ENCODE measurements around the gene PCED1B. TPM values are rescaled to one million over a fixed set of nuclear protein-coding genes. Genes with fewer than 3 reads are reported as not detected.

PCED1B gene
- total RNA-seq, 1 donor from 2014 or later, result 65.4 TPM

DNA sequence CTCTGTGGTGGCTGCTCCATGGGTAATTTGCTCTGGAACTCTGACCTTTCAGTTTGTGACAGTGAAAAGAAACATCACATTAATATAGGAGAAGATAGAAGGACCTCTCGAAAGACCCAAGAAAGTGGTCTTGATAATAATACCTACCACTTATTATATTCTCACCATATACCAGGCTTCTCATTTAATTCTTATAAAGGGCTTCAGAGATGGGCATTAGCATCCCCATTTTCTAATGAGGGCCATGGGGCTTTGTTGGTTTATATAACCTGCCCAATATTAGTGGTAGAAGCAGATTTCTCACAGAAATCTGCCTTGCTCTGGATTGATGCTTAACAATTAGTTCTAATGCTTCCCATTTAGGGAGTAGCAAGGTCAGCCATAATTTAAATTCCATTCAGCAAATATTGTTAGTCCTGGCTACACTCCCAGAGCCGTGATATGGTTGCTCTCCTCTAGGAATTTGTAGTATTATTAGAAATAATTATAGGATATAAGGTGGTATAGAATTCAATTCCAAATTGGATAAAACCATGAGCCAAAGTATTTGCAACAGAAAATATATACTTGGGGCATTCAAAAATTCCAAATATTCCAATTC, 7.8 kb downstream of the PCED1B start:
- Mint-ChIP-seq H3K9me3 (no peaks in the 10 kb centered on the region), H3K36me3 (ENCODE audit: low read depth) (peaks cover 2% of the 10 kb centered on the region), H3K27me3 (no peaks in the 10 kb centered on the region), H3K27ac (no peak overlapping the region), H3K4me1 (peaks cover 44% of the 10 kb centered on the region), H3K4me3 (no peak overlapping the region)
- no peak for DNase-seq
- intact Hi-C loops (cut with micrococcal nuclease), result no loop called here
- ChIA-PET CTCF (no interaction called here), POLR2A (interaction anchor here (1.2 kb wide), 1 partner anchor 8 kb away, joined by 4 read pairs; the partner anchor contains the start of gene PCED1B)
- no peak for TF ChIP-seq CTCF (IDR thresholded peaks at IDR 0.05)
- no peak for ATAC-seq (ENCODE audit: low read depth)

GRCh38 chr12:47088021-47088944, 8.9 kb downstream of the PCED1B start:
- peaks cover 33% of the 10 kb centered on the region for H3K4me1 Mint-ChIP-seq
- CTCF ChIA-PET, result no interaction called here

DNA sequence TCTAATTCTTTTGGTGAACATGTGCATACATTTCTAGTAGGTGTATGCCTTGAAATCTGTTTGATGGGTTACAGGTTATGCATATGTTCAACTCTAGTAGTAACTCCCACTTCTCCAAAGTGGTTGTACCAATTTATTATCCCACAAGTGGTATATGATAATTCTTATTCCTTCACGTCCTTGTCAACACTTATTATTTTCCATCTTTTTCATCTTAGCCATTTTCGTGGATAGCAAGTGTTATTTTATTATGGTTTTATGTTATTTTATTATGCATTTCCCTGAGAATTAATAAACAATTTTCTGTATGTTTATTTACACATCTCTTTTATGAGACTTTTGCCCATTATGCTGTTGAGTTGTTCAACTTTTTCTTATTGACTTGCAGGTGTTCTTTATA, 11.6 kb downstream of the PCED1B start:
- H3K4me1 Mint-ChIP-seq, result peaks cover 7% of the 10 kb centered on the region
- POLR2A ChIA-PET, result no interaction called here
- no peaks in the 10 kb centered on the region for H3K27me3 Mint-ChIP-seq
- intact Hi-C loops (cut with micrococcal nuclease), result no loop called here
- no peaks in the 10 kb centered on the region for H3K36me3 Mint-ChIP-seq (ENCODE audit: low read depth)
- ATAC-seq (ENCODE audit: low read depth) (no peak), DNase-seq (no peak)
- no peaks in the 10 kb centered on the region for H3K9me3 Mint-ChIP-seq
- no peak for TF ChIP-seq CTCF (IDR thresholded peaks at IDR 0.05)
- H3K27ac Mint-ChIP-seq, result no peak overlapping the region
- no peak overlapping the region for H3K4me3 Mint-ChIP-seq
- CTCF ChIA-PET, result no interaction called here

More at GRCh38 chr12:47088021-47088944, 8.9 kb downstream of the PCED1B start:
- no peak for DNase-seq
- intact Hi-C loops (cut with micrococcal nuclease), result no loop called here
- Mint-ChIP-seq H3K9me3 (no peaks in the 10 kb centered on the region), H3K4me3 (no peak overlapping the region), H3K36me3 (ENCODE audit: low read depth) (no peaks in the 10 kb centered on the region), H3K27me3 (no peaks in the 10 kb centered on the region), H3K27ac (no peak overlapping the region)
- no peak for TF ChIP-seq CTCF (IDR thresholded peaks at IDR 0.05)
- POLR2A ChIA-PET, result interaction anchor here (1.2 kb wide), 1 partner anchor 10 kb away, joined by 4 read pairs; the partner anchor contains the start of gene PCED1B
- ATAC-seq (ENCODE audit: low read depth), result no peak

GRCh38 chr12:47094804-47095203, 15.4 kb downstream of the PCED1B start:
- no peak for ATAC-seq (ENCODE audit: low read depth)
- no peak for TF ChIP-seq CTCF (IDR thresholded peaks at IDR 0.05)
- no peaks in the 10 kb centered on the region for H3K4me1 Mint-ChIP-seq
- CTCF ChIA-PET, result no interaction called here
- no peak overlapping the region for H3K27ac Mint-ChIP-seq
- no peak for DNase-seq
- POLR2A ChIA-PET, result interaction anchor here (0.9 kb wide), 1 partner anchor 9 kb away, joined by 3 read pairs; no protein-coding TSS in a partner anchor
- no peaks in the 10 kb centered on the region for H3K36me3 Mint-ChIP-seq (ENCODE audit: low read depth)
- H3K27me3 Mint-ChIP-seq, result no peaks in the 10 kb centered on the region
- no peaks in the 10 kb centered on the region for H3K9me3 Mint-ChIP-seq
- no peak overlapping the region for H3K4me3 Mint-ChIP-seq
- intact Hi-C loops (cut with micrococcal nuclease), result no loop called here

All from activated B cell treated with CpG ODN at 0.5 μM for 24 hours (primary cell).